Natural killer cell (primary cell): Measurements from ENCODE around the gene OR13A1. TPM values are rescaled to one million over a fixed set of nuclear protein-coding genes. Genes with fewer than 3 reads are reported as not detected.
"Not testable (repeated sequence)": the region's sequence is repeated elsewhere in the genome, so short reads cannot be mapped to it uniquely, and the experiment has no call there.

Source experiments
- ATAC-seq, 3 donors: fragments of 150-1000 bp in 2 of 3; fragments of 200-7000 bp in 1 of 3; cut with Tn5 transposase; 1 replicate in 1 of 3; 2 replicates in 2 of 3; pipeline ENCODE4 v1.10.0; 2021; ENCODE audit warnings: mild to moderate bottlenecking in 2 of 3, moderate library complexity in 2 of 3
- DNase-seq, 2 donors: peaks; one replicate each; pipeline versions ENCODE4 v3.0.0 to v3.0.0-alpha.2; 2013 to 2021; ENCODE audit warnings: mixed read lengths in 1 of 2
- H3K27ac ChIP-seq: one replicate; pipeline ENCODE4 v1.5.1; 2013; ENCODE audit warnings: mild to moderate bottlenecking, low read length
- H3K27me3 ChIP-seq: one replicate; pipeline ENCODE4 v1.6.1; 2013; ENCODE audit warnings: low read length; ENCODE audit not compliant: control insufficient read depth, insufficient read depth
- H3K36me3 ChIP-seq: one replicate; pipeline ENCODE4 v1.6.1; 2013; ENCODE audit warnings: low read length; ENCODE audit not compliant: control insufficient read depth, insufficient read depth
- H3K4me1 ChIP-seq: one replicate; pipeline ENCODE4 v1.6.1; 2013; ENCODE audit warnings: low read length; ENCODE audit not compliant: control insufficient read depth, insufficient read depth
- H3K4me3 ChIP-seq: one replicate; pipeline ENCODE4 v1.5.1; 2013; ENCODE audit warnings: low read length
- H3K9me3 ChIP-seq: one replicate; pipeline ENCODE4 v1.6.1; 2013; ENCODE audit warnings: low read length; ENCODE audit not compliant: control insufficient read depth, insufficient read depth
- H3K27ac Mint-ChIP-seq, 2 donors: one replicate each; pipeline ENCODE4 v1.8.0; 2022; ENCODE audit warnings: mild to moderate bottlenecking in 2 of 2, mixed read lengths in 2 of 2, moderate library complexity in 1 of 2
- H3K27me3 Mint-ChIP-seq, 2 donors: one replicate each; pipeline ENCODE4 v1.8.0; 2022; ENCODE audit warnings: low read depth in 2 of 2, mixed read lengths in 2 of 2
- H3K36me3 Mint-ChIP-seq: one replicate; pipeline ENCODE4 v1.8.0; 2022; ENCODE audit warnings: mixed read lengths
- H3K4me1 Mint-ChIP-seq, 2 donors: one replicate each; pipeline ENCODE4 v1.8.0; 2022; ENCODE audit warnings: mixed read lengths in 2 of 2
- H3K4me3 Mint-ChIP-seq: one replicate; pipeline ENCODE4 v1.8.0; 2022; ENCODE audit warnings: mild to moderate bottlenecking, moderate library complexity, mixed read lengths
- H3K9me3 Mint-ChIP-seq, 2 donors: one replicate each; pipeline ENCODE4 v1.8.0; 2022; ENCODE audit warnings: mixed read lengths in 2 of 2
- WGBS: methylation state at CpG from one replicate; pipeline ENCODE4 v1.1.7; 2013; ENCODE audit warnings: missing lambda C conversion rate; ENCODE audit not compliant: insufficient coverage; 5-methylcytosine and 5-hydroxymethylcytosine counted together
- intact Hi-C: fragments of 100-400 bp; cut with micrococcal nuclease; formaldehyde crosslinking; loops from one replicate; pipeline ENCODE4 v1.14.2; 2022
- total RNA-seq, 4 donors: library from RNA; stranded (reverse); fragments of 120-200 nt in 1 of 4; gene quantifications; one replicate each; pipeline versions ENCODE4 v1.2.3 to v1.2.4, GENCODE V29; 2013 to 2022
- TF ChIP-seq, protein P1 (sequence below): fragments of 200-600 bp; IDR thresholded peaks from one replicate; pipeline ENCODE4 v1.8.0; 2022; ENCODE audit warnings: antibody characterized with exemption

The OR13A1 gene, protein sequence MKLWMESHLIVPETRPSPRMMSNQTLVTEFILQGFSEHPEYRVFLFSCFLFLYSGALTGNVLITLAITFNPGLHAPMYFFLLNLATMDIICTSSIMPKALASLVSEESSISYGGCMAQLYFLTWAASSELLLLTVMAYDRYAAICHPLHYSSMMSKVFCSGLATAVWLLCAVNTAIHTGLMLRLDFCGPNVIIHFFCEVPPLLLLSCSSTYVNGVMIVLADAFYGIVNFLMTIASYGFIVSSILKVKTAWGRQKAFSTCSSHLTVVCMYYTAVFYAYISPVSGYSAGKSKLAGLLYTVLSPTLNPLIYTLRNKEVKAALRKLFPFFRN
- not detected for total RNA-seq
- 0.72 TPM for total RNA-seq (2013)

DNA sequence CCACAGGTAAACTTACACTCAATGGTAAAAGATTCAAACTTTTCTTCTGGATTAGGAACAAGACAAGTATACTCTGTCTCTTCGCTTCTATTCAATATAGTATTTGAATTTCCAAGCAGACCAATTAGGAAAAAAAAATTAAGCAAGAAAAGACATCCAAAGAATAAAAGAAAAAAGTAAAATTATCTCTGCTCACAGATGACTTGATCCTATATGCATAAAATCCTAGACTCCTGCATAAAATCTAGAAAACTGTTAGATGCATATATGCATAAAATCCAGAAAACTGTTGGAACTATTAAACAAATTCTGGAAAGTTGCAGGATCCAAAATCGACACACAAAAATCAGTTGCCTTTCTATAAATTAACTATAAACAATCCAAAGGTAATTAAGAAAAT lies at the start of gene OR13A1:
Gene OR13A1, minus strand, starts transcription at position 101 of the 400 bp plus-strand sequence. CDS start 11,186 bp downstream, outside the sequence.
- H3K36me3 ChIP-seq = no peaks in the 10 kb centered on the region
- Mint-ChIP-seq H3K4me1 (no peaks in the 10 kb centered on the region), H3K36me3 (peaks cover 12% of the 10 kb centered on the region), H3K4me3 (no peak within 1 kb of the TSS), H3K27me3 (peaks cover 7 to 42% of the 10 kb centered on the region in 2 donors), H3K9me3 (peaks cover 4 to 5% of the 10 kb centered on the region in 2 donors), H3K27ac (no peak within 1 kb of the TSS)
- H3K4me3 ChIP-seq = no peak within 1 kb of the TSS
- TF ChIP-seq, protein P1, sequence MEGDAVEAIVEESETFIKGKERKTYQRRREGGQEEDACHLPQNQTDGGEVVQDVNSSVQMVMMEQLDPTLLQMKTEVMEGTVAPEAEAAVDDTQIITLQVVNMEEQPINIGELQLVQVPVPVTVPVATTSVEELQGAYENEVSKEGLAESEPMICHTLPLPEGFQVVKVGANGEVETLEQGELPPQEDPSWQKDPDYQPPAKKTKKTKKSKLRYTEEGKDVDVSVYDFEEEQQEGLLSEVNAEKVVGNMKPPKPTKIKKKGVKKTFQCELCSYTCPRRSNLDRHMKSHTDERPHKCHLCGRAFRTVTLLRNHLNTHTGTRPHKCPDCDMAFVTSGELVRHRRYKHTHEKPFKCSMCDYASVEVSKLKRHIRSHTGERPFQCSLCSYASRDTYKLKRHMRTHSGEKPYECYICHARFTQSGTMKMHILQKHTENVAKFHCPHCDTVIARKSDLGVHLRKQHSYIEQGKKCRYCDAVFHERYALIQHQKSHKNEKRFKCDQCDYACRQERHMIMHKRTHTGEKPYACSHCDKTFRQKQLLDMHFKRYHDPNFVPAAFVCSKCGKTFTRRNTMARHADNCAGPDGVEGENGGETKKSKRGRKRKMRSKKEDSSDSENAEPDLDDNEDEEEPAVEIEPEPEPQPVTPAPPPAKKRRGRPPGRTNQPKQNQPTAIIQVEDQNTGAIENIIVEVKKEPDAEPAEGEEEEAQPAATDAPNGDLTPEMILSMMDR = no peak
- no peak within 1 kb of the TSS for H3K27ac ChIP-seq
- no peaks in the 10 kb centered on the region for H3K4me1 ChIP-seq
- intact Hi-C loops = no loop called here
- WGBS = no CpG with 5 or more reads among the region's 2 CpGs
- no peaks in the 10 kb centered on the region for H3K9me3 ChIP-seq
- DNase-seq = no peak
- ATAC-seq = no peak
- no peaks in the 10 kb centered on the region for H3K27me3 ChIP-seq

DNA sequence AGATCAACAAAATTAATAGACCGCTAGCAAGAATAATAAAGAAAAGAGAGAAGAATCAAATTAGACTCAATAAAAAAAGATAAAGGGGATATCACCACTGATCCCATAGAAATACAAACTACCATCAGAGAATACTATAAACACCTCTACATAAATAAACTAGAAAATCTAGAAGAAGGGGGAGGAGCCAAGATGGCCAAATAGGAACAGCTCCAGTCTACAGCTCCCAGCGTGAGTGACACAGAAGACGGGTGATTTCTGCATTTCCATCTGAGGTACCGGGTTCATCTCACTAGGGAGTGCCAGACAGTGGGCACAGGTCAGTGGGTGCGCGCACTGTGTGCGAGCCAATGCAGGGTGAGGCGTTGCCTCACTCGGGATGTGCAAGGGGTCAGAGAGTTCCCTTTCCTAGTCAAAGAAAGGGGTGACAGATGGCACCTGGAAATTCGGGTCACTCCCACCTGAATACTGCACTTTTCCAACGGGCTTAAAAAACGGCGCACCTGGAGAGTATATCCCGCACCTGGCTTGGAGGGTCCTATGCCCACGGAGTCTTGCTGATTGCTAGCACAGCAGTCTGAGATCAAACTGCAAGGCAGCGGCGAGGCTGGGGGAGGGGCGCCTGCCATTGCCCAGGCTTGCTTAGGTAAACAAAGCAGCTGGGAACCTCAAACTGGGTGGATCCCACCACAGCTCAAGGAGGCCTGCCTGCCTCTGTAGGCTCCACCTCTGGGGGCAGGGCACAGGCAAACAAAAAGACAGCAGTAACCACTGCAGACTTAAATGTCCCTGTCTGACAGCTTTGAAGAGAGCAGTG lies 46.8 kb upstream of the OR13A1 start:
- H3K4me1 Mint-ChIP-seq, H3K27me3 ChIP-seq, DNase-seq, H3K4me3 ChIP-seq, intact Hi-C loops, H3K4me3 Mint-ChIP-seq, H3K9me3 Mint-ChIP-seq, H3K36me3 Mint-ChIP-seq, H3K9me3 ChIP-seq, H3K4me1 ChIP-seq, H3K27ac ChIP-seq, H3K36me3 ChIP-seq, ATAC-seq, H3K27ac Mint-ChIP-seq: not testable (repeated sequence)
- WGBS = 81% methylated on average over 17 of the region's 18 CpGs
- peaks cover 27 to 32% of the 10 kb centered on the region in 2 donors for H3K27me3 Mint-ChIP-seq

DNA sequence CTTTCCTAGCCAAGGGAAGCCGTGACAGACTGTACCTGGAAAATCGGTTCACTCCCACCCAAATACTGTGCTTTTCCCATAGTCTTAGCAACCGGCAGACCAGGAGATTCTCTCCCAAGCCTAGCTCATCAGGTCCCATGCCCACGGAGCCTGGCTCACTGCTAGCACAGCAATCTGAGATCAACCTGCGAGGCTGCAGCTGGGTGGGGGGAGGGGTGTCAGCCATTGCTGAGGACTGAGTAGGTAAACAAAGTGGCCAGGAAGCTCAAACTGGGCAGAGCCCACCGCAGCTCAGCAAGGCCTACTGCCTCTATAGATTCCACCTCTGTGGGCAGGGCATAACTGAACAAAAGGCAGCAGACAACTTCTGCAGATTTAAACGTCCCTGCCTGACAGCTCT lies 43.6 kb upstream of the OR13A1 start:
- peaks cover 19 to 46% of the 10 kb centered on the region in 2 donors for H3K27me3 Mint-ChIP-seq
- H3K4me1 Mint-ChIP-seq, H3K27ac Mint-ChIP-seq, DNase-seq, H3K27me3 ChIP-seq, H3K4me3 ChIP-seq, H3K4me3 Mint-ChIP-seq, H3K36me3 Mint-ChIP-seq, H3K4me1 ChIP-seq, H3K36me3 ChIP-seq, ATAC-seq, H3K27ac ChIP-seq, intact Hi-C loops, H3K9me3 Mint-ChIP-seq, H3K9me3 ChIP-seq: not testable (repeated sequence)
- 80% methylated on average over 7 of the region's 7 CpGs for WGBS

DNA sequence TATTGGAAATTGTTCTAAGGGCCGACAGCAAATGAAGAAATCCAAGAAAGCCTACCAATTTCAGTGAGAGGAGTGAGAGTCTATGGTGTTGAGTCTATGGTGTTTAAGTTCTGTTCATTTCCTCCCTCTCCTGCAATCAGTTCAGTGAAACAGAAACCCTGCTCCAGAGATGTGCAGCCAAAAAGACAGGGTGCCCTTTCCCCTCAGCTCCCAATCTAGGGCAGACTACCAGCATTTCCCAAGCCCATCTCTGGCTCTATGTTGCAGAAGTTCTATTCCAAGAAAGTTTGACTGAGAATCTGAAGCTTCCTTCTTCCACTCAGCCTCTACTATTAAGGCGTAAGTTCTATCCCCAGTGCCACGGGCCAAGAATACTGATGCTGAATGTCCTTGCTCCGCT lies 40.1 kb upstream of the OR13A1 start:
- WGBS = 96% methylated on average over 3 of the region's 4 CpGs
- no peaks in the 10 kb centered on the region for H3K27me3 ChIP-seq
- H3K36me3 Mint-ChIP-seq = no peaks in the 10 kb centered on the region
- H3K4me1 ChIP-seq = no peaks in the 10 kb centered on the region
- no peaks in the 10 kb centered on the region for H3K9me3 Mint-ChIP-seq
- no peaks in the 10 kb centered on the region for H3K9me3 ChIP-seq
- H3K27me3 Mint-ChIP-seq = peaks cover 2 to 31% of the 10 kb centered on the region in 2 donors
- TF ChIP-seq, protein P1 = no peak
- no peak overlapping the region for H3K4me3 Mint-ChIP-seq
- no peak overlapping the region for H3K27ac ChIP-seq
- no peak overlapping the region for H3K27ac Mint-ChIP-seq
- intact Hi-C loops = no loop called here
- no peaks in the 10 kb centered on the region for H3K4me1 Mint-ChIP-seq
- ATAC-seq (no peak), DNase-seq (no peak)
- no peak overlapping the region for H3K4me3 ChIP-seq
- no peaks in the 10 kb centered on the region for H3K36me3 ChIP-seq
